HG02759 (cell line): ENCODE measurements around the gene RBMS3.

Source experiments
- ATAC-seq: cut with Tn5 transposase; IDR thresholded peaks from one replicate; pipeline ENCODE4 v1.9.1; 2021; ENCODE audit warnings: mild to moderate bottlenecking, moderate library complexity; ENCODE audit not compliant: unreplicated experiment

The RBMS3 gene

DNA sequence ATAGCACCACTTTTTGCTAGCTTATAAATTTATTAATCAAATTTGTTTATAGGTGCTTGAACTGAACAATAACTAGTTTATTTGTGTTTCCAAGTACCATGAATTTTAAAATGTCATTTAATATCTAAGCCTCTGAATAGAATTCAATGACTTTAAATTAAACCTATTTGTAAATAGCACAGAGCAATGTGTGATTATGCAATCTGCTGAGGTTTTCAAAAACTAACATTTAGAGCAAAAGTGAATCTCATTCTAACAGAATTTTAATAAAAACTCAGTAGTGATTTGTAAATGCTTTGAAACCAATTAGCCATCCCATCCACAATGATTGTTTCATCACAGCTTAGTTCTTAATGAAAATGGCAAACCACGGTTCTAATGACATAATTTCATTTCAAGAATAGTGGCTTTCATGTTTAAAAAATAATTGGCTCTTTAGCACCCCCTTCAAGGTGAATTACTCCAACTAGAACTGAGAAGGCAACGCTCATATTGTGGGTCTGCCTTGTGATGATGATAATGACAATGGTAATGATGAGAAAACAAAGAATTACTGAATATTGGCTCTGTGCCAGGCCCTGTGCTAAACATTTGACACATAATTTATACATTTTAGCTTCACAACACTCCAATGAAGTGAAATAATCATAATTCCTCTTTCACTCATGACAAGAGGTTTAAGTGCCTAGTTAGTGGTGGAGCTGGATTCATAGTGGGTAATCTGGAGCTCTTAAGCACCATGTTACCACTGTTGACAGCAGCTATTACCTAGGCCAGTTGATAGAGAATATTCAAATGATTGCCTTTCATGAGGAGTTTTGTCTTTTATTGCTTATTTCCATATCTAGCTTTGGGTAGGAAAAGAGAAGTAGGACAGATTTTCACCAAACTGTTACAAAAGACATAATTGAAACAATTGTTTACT, 145.7 kb downstream of the RBMS3 start:
- ATAC-seq, result no peak

- no peak for ATAC-seq
Observed at GRCh38 chr3:29427266-29428103, 146.6 kb downstream of the RBMS3 start.

DNA sequence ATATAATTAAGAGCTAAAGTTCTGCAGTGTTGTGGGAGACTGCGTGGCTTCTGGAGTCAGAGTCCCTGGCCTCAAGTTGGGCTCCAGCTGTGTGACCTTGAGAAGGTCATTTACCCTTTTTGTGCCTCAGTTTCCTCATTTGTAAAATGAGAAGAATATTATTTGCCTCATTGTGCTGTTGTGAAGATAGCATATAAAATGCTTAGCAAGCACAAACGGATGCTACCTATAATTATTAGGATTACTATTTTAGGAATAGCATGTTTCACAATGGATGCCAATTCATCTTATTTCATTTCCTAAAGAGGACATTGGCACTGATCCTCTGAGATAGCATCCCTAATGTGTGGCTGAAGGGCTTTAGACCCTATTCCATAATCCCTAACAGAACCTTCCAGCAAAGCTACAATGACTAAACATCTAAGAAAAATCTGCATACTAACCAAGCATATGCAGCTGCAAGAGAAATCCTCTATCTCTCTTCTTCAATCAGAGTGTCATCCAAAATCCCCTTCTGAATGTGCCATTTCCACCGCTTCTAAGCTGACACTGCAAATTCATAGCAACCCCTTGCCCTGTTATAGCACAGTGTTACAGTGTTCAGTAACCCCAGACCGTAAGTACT, 148.3 kb downstream of the RBMS3 start:
- no peak for ATAC-seq

DNA sequence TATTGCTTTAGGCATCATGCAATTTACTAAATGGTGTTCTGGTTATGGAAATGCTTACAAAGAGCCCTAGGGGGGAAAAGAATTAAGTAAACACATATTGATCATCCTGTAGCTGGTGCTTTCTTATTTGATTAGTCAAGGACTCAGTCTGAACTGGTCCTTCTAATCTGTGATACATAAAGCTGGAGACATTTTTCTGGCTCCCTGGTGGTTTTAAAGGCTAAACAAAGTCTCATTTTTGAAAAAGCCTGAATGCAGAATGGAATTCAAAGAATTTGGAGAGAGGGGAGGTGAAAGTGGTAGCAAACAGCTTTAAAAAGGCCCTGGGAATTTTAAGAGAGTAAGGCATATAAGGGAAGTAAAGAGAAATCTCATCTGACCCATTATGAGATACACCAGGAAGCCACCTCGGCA, 149.7 kb downstream of the RBMS3 start:
- ATAC-seq, result no peak

- no peak for ATAC-seq
Observed at GRCh38 chr3:29436612-29437323, 155.9 kb downstream of the RBMS3 start.

DNA sequence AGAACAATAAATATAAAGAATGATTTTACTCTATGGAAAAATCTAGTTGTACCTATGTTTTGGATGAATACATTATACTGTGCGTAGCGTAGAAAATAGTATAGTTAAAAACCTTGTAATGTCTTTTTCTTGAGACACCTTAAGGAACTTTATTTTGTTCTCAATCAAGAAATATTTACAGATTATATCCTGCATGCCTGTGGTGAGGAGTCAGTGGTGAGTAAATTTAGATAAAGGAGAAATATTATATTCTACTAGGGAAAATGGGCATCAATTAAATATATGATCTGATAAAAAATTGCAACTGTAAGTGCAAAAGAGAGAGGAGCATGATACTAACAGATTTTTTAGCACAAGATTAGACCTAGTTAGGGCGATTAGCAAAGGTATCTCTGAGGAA, 157.7 kb downstream of the RBMS3 start:
- no peak for ATAC-seq

DNA sequence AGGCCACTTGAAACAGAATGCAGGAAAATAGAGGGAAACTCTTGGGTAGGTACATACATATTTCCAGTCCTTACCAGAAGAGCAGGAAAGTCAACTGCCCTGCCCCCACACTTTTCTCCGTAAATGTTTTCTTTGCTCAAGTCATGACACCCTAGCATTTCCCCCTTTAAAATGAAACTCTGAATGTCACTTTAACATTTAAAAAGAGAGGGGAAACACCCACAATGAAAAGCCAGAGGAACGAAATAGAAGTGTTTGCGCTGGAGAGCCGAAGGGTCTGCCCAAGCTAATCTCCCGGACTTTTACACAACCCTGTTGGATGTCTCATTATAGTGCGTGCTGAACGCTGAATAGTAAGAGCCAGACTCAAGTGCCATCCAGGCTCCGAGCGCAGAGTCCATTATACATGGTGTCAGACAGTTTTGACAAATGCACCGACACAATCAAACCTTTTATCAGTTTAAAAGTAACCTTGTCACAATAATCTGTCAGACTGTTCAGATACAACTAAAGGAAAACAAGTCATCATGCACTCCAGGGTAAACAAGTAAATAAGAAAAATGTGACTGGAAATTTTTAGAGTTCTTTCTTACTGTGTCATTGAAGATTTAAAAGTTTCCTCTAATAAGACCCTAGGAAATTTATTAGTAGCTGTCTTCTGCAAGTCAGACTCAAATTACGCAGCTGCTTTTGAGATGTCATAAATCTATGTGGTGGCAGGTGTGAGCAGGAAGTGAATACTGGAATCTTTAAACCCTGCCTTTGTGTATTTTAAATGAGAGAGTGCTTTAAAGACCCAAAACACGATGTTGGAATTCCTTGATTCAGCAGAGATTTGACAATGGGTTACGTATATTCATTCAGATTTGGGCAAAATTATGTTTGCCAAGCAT, 159.8 kb downstream of the RBMS3 start:
- ATAC-seq, result no peak

GRCh38 chr3:29441422-29441821, 160.6 kb downstream of the RBMS3 start:
- no peak for ATAC-seq

DNA sequence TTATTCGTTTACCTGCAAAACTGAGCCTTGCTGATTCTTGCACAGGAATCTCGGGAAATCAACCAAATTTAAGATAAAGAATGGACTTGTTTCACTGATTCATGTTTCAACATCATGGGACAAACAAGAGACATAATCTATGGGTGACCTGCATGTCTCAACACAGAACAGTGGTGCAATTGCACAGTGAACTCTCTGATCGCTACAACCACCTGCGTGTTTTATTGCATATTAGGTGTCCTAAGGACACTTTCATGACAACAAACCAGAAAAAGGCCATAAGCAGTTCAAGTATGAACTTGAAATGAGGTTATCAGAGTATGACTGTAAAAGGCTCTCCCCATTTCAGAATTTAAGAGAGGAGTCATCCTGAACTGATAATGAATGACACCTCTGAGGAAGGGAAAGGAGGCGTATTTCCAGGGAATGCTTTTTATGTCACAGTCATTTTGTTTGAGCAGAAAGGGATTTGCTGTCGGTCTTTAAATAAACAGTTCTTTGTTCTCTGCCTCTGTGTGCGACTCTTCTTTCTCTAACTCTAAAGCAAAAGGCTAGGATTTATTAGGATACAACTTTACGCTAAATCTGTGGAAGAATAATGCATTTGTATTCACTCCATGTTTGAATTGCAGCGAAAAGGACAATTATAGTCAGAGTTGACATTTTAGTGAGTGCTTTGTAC, 167.2 kb downstream of the RBMS3 start:
- ATAC-seq, result no peak

- no peak for ATAC-seq
Observed at GRCh38 chr3:29451920-29452319, 171.0 kb downstream of the RBMS3 start.

- ATAC-seq, result no peak
Observed at GRCh38 chr3:29452934-29453283, 172.0 kb downstream of the RBMS3 start.

- no peak for ATAC-seq
Observed at GRCh38 chr3:29453284-29454001, 172.6 kb downstream of the RBMS3 start.

DNA sequence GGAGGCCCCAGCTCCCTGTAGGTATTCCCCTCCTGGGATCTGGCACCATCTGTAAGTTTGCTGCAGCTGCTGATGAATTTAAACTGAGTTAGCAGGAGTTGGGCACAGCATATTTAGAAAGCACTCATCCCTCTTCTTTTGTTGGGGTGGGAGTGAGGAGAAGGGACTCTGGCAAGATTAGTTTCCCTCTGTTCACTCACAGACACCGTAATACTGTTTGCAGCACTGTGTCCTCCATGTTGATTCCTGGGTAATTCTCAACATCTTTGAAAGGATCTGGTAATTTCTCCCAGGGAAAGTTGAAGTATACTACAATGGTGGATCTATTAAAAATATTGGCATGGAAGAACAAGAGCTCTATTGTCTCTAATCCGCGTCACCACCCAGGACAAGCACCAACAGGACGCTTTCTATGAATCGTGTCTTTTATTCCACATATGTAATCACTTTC, 173.3 kb downstream of the RBMS3 start:
- ATAC-seq, result no peak

- no peak for ATAC-seq
Observed at GRCh38 chr3:29456901-29457300, 176.0 kb downstream of the RBMS3 start.

GRCh38 chr3:29463304-29463703, 182.4 kb downstream of the RBMS3 start:
- no peak for ATAC-seq

GRCh38 chr3:29465836-29466235, 185.0 kb downstream of the RBMS3 start:
- no peak for ATAC-seq

DNA sequence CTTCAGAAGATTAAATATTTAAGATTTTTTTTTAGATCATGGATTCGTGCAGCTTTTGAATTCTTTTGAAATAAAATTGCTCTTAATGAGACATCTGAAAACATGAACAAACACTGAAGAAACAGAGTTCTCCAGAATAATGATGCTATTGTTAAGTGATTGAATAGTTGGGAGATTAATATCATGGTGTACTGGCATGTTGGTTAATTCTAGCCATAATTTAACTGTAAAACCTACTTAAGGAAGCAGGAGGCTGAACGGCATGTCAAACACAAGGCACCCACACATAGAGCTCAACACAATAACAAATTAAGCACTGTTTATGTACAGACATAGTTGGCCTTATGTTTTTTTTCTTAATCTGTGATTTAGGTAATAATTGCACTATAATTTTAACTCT, 185.6 kb downstream of the RBMS3 start:
- no peak for ATAC-seq

- no peak for ATAC-seq
Observed at GRCh38 chr3:29468187-29468586, 187.3 kb downstream of the RBMS3 start.
